CD4-positive, CD25-positive, alpha-beta regulatory T cell (primary cell): ENCODE data around the gene ADIPOR1. TPM values are rescaled to one million over a fixed set of nuclear protein-coding genes. Genes with fewer than 3 reads are reported as not detected.
"Not testable (repeated sequence)": the region's sequence is repeated elsewhere in the genome, so short reads cannot be mapped to it uniquely, and the experiment has no call there.

Experiments used
- ATAC-seq, 2 donors: fragments of 150-1000 bp; cut with Tn5 transposase; one replicate each; pipeline ENCODE4 v1.10.0; 2021; ENCODE audit warnings: low read depth in 2 of 2, moderate number of reproducible peaks in 2 of 2, moderate library complexity in 1 of 2
- DNase-seq, 3 donors: peaks; one replicate each; pipeline versions ENCODE4 v3.0.0 to v3.0.0-alpha.2; 2012 to 2022; ENCODE audit warnings: mixed read lengths in 1 of 3
- H3K27ac ChIP-seq: one replicate; pipeline ENCODE4 v1.7.0; 2013; ENCODE audit warnings: mild to moderate bottlenecking, low read length; ENCODE audit not compliant: insufficient read depth, poor library complexity, severe bottlenecking
- H3K27me3 ChIP-seq: one replicate; pipeline ENCODE4 v1.7.0; 2013; ENCODE audit warnings: low read length; ENCODE audit not compliant: control insufficient read depth, insufficient read depth
- H3K36me3 ChIP-seq: one replicate; pipeline ENCODE4 v1.7.0; 2013; ENCODE audit warnings: mild to moderate bottlenecking, low read length, moderate library complexity; ENCODE audit not compliant: control insufficient read depth, insufficient read depth
- H3K4me1 ChIP-seq: 2 replicates; pipeline ENCODE4 v1.7.0; 2013; ENCODE audit warnings: mild to moderate bottlenecking, low read length; ENCODE audit not compliant: insufficient read depth, control insufficient read depth, poor library complexity, severe bottlenecking
- H3K4me3 ChIP-seq: one replicate; pipeline ENCODE4 v1.7.0; 2013; ENCODE audit warnings: low read depth, mild to moderate bottlenecking, low read length, moderate library complexity
- H3K9me3 ChIP-seq, 2 experiments: 1 replicate in 1 of 2; 2 replicates in 1 of 2; pipeline ENCODE4 v1.7.0; 2013; ENCODE audit warnings: low read length in 2 of 2, mild to moderate bottlenecking in 1 of 2, moderate library complexity in 1 of 2; ENCODE audit not compliant: control insufficient read depth in 2 of 2
- H3K27ac Mint-ChIP-seq, 3 donors: one replicate each; pipeline ENCODE4 v1.8.0; 2020 to 2022; ENCODE audit warnings: mild to moderate bottlenecking in 3 of 3, mixed read lengths in 3 of 3, moderate library complexity in 2 of 3
- H3K27me3 Mint-ChIP-seq: one replicate; pipeline ENCODE4 v1.8.0; 2022; ENCODE audit warnings: mild to moderate bottlenecking, mixed read lengths
- H3K36me3 Mint-ChIP-seq: one replicate; pipeline ENCODE4 v1.8.0; 2020; ENCODE audit warnings: mixed read lengths
- H3K4me1 Mint-ChIP-seq, 4 donors: one replicate each; pipeline ENCODE4 v1.8.0; 2020 to 2022; ENCODE audit warnings: mixed read lengths in 4 of 4, mild to moderate bottlenecking in 1 of 4
- H3K4me3 Mint-ChIP-seq, 4 donors: one replicate each; pipeline ENCODE4 v1.8.0; 2020 to 2022; ENCODE audit warnings: mild to moderate bottlenecking in 4 of 4, mixed read lengths in 4 of 4, moderate library complexity in 3 of 4
- H3K9me3 Mint-ChIP-seq, 7 donors: one replicate each; pipeline ENCODE4 v1.8.0; 2020 to 2022; ENCODE audit warnings: mixed read lengths in 7 of 7, mild to moderate bottlenecking in 3 of 7, moderate library complexity in 2 of 7
- polyA plus RNA-seq, 4 donors: library from polyadenylated mRNA; unstranded; fragments of 300-500 nt; fragmentation: Illumina TruSeq; gene quantifications; one replicate each; pipeline ENCODE4 v1.2.3, GENCODE V29; 2021
- total RNA-seq: library from RNA; stranded (reverse); gene quantifications from one replicate; pipeline ENCODE4 v1.2.3, GENCODE V29; 2022

The ADIPOR1 gene
- total and polyA plus RNA-seq, 5 donors from 2014 or later: 70.0 to 117 (median 105) TPM

DNA sequence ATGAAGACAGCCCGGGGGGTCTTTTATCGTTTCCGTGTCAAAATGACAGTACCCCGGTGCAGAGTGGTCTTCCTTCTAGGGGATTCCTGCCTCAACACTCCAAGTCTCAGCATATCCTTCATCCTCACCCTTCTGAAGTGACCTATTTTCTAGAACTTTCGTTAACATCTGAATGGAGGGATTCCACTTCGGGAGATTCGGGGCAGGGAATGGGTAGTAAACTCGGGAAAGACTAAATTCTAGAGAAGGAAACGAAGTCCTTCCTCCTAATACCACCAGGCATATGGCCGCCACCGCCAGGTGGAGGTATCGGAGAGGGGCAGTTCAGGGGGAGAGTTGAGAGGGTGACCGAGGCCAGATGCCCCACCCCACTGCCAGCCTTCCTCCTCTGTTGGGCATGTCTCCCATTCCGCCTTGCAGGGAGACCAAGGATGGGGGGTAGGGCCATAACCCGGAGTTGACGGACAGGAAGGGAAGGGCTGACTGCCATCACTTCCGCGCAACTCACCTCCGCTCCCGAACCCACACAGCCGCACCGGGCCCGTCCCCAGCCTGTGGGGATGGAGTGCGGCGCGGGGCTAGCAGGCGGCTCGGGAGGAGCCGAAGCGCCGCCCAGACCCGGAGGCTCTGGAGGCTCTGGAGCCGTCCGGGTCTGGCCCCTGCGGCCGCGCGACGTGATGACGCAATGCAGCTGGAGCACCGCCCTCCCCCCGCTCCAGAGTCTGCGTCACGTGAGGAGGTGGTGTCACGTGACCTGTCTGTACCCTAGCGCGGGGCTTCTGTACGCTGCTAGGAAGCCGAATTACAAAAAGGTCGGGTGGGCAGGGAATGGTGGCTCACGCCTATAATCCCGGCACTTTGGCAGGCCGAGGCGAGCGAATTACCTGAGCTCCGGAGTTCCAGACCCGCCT is 31.3 kb downstream of the ADIPOR1 start, which contains the start of gene KLHL12:
Gene KLHL12, minus strand, starts transcription at position 654 of the 911 bp plus-strand sequence. CDS start 2,072 bp downstream, outside the sequence.
- Mint-ChIP-seq H3K27ac (peak within 1 kb of the TSS; percentile 93 to 98 (median 97)), H3K36me3 (peaks cover 4% of the 10 kb centered on the region)

DNA sequence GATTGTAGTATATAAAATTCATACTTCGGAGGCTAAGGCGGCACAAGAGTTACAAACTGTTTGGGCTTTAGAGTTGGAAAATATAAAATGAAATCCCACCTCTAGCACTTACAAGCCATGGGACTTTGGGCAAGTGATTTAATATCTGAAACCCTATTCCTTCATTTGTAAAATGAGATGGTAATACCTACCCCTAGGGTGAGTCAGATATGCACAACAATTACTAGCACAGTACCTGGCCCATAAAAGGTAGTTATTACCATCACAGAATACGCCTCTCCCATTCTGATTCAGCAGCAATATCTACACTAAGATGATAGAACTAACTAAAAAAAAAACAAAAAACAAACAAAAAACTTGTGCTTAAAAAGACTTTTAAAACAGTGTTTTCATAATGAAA is 34.6 kb downstream of the ADIPOR1 start:
- Histone ChIP-seq H3K4me3 (no peak overlapping the region), H3K27ac (no peak overlapping the region), H3K4me1 (peaks cover 24% of the 10 kb centered on the region), H3K36me3 (peaks cover 22% of the 10 kb centered on the region), H3K27me3 (no peaks in the 10 kb centered on the region), H3K9me3 (no peaks in the 10 kb centered on the region)
- no peak overlapping the region for H3K27ac Mint-ChIP-seq
- H3K4me1 Mint-ChIP-seq: peaks cover 9 to 46% (median 34%) of the 10 kb centered on the region in 4 donors
- H3K27me3 Mint-ChIP-seq: peaks cover 4% of the 10 kb centered on the region
- ATAC-seq (no peak), DNase-seq (no peak)
- no peak overlapping the region for H3K4me3 Mint-ChIP-seq
- H3K36me3 Mint-ChIP-seq: peaks cover 9% of the 10 kb centered on the region
- peaks cover 0 to 2% (median 0%) of the 10 kb centered on the region in 7 donors for H3K9me3 Mint-ChIP-seq

More for the DNA sequence above, 31.3 kb downstream of the ADIPOR1 start, which contains the start of gene KLHL12:
- ATAC-seq (peak; percentile 90 to 93), DNase-seq (peak; percentile 93 to 96 (median 94))
- H3K4me1 Mint-ChIP-seq: peaks cover 9 to 42% (median 32%) of the 10 kb centered on the region in 4 donors
- peak within 1 kb of the TSS; percentile 89 to 97 (median 96) for H3K4me3 Mint-ChIP-seq
- Histone ChIP-seq H3K4me3 (peak within 1 kb of the TSS; percentile 83), H3K4me1 (peaks cover 24% of the 10 kb centered on the region), H3K9me3 (no peaks in the 10 kb centered on the region), H3K36me3 (peaks cover 11% of the 10 kb centered on the region), H3K27ac (peak within 1 kb of the TSS; percentile 93), H3K27me3 (no peaks in the 10 kb centered on the region)
- H3K27me3 Mint-ChIP-seq: peaks cover 16% of the 10 kb centered on the region
- peaks cover 0 to 2% (median 0%) of the 10 kb centered on the region in 7 donors for H3K9me3 Mint-ChIP-seq

DNA sequence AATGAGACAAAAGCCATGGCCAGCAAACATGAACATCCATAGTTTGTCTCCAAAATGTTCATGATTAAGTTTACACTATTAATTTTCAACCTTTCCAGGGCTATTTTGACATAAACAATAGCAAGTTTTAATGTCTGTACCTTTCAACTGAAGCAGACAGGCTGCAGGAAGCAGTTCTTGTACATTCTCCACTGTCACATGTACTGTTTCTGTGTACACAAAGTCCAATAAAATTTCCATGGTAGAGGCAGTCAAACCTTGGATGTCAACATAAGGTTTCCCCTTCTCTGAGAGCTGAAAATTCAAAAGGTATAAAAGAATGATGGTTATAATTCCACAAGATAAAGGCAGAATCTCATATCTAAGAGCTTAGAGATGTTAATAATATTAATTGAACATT is 38.5 kb downstream of the ADIPOR1 start:
- peaks cover 14 to 31% (median 18%) of the 10 kb centered on the region in 4 donors for H3K4me1 Mint-ChIP-seq
- H3K27ac Mint-ChIP-seq: no peak overlapping the region
- no peak overlapping the region for H3K27ac ChIP-seq
- no peaks in the 10 kb centered on the region for H3K27me3 Mint-ChIP-seq
- H3K27me3 ChIP-seq: no peaks in the 10 kb centered on the region
- peaks cover 57% of the 10 kb centered on the region for H3K36me3 ChIP-seq
- peaks cover 18% of the 10 kb centered on the region for H3K36me3 Mint-ChIP-seq
- DNase-seq: no peak
- no peak for ATAC-seq
- H3K4me1 ChIP-seq: peaks cover 16% of the 10 kb centered on the region
- no peaks in the 10 kb centered on the region for H3K9me3 Mint-ChIP-seq
- H3K9me3 ChIP-seq: no peaks in the 10 kb centered on the region
- no peak overlapping the region for H3K4me3 ChIP-seq
- no peak overlapping the region for H3K4me3 Mint-ChIP-seq

DNA sequence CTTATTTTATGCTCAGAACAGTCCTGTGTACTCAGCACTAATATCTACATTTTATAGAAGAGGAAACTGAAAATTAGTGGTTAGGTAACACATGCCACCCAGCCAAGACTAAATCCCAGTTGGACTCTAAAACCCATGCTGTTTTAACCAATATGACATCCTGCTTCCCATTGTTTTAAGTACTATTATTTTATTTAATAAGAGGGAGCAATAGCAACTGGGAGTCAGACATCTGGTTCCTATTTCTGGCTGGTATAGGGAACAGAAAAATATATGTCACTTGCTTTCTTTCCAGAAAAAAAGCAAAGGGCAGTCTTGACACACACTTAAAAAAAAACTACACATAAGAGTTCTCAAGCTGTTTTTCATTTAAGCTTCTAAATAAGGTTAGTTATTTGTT is 43.0 kb downstream of the ADIPOR1 start:
- H3K27ac Mint-ChIP-seq: no peak overlapping the region
- no peaks in the 10 kb centered on the region for H3K9me3 ChIP-seq
- peaks cover 52% of the 10 kb centered on the region for H3K36me3 Mint-ChIP-seq
- H3K4me1 Mint-ChIP-seq: peaks cover 4 to 14% (median 7%) of the 10 kb centered on the region in 4 donors
- H3K4me3 ChIP-seq: no peak overlapping the region
- H3K36me3 ChIP-seq: peaks cover 85% of the 10 kb centered on the region
- no peaks in the 10 kb centered on the region for H3K9me3 Mint-ChIP-seq
- no peak overlapping the region for H3K27ac ChIP-seq
- H3K4me1 ChIP-seq: no peaks in the 10 kb centered on the region
- ATAC-seq (no peak), DNase-seq (no peak)
- no peaks in the 10 kb centered on the region for H3K27me3 ChIP-seq
- no peaks in the 10 kb centered on the region for H3K27me3 Mint-ChIP-seq
- no peak overlapping the region for H3K4me3 Mint-ChIP-seq

DNA sequence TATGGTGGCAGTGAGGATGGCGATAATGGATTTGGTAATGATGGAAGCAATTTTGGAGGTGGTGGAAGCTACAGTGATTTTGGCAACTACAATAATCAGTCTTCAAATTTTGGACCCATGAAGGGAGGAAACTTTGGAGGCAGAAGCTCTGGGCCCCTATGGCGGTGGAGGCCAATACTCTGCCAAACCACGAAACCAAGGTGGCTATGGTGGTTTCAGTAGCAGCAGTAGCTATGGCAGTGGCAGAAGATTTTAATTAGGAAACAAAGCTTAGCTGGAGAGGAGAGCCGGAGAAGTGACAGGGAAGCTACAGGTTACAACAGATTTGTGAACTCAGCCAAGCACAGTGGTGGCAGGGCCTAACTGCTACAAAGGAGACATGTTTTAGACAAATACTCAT is 45.6 kb downstream of the ADIPOR1 start:
- Mint-ChIP-seq H3K27ac (peak overlapping the region; percentile 2 to 76 (median 60)), H3K36me3 (peaks cover 46% of the 10 kb centered on the region), H3K4me1 (peaks cover 0 to 11% (median under 1%) of the 10 kb centered on the region in 4 donors)
- not testable (repeated sequence) for H3K4me3 Mint-ChIP-seq, ATAC-seq, H3K4me1 ChIP-seq, H3K27ac ChIP-seq, H3K9me3 Mint-ChIP-seq, H3K9me3 ChIP-seq, DNase-seq, H3K27me3 ChIP-seq, H3K27me3 Mint-ChIP-seq, H3K4me3 ChIP-seq
- H3K36me3 ChIP-seq: peaks cover 88% of the 10 kb centered on the region

DNA sequence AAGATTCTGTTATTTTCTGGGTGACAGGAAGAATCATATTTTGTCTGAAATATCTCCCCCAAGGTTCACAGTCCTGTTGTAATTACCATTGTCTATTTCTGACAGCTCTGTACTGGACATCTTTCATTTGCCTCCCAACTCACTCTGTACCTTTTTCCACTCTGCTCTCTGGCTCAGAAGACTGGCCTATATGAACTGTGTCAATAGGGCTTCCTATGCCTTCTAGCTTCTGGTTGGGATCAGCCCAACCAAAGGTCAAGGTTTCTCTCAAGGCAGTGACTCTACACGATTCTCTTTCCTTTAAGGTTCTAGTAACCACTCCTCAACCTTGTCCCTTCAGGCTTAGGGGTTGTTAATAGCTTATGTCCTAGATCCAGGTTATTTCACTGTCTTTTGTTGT is 48.6 kb downstream of the ADIPOR1 start:
- ATAC-seq (no peak), DNase-seq (no peak)
- no peak overlapping the region for H3K4me3 ChIP-seq
- peaks cover 0 to 9% (median 1%) of the 10 kb centered on the region in 4 donors for H3K4me1 Mint-ChIP-seq
- no peaks in the 10 kb centered on the region for H3K4me1 ChIP-seq
- peaks cover 74% of the 10 kb centered on the region for H3K36me3 ChIP-seq
- H3K27ac ChIP-seq: no peak overlapping the region
- no peak overlapping the region for H3K4me3 Mint-ChIP-seq
- no peaks in the 10 kb centered on the region for H3K27me3 Mint-ChIP-seq
- no peaks in the 10 kb centered on the region for H3K9me3 Mint-ChIP-seq
- H3K27ac Mint-ChIP-seq: no peak overlapping the region
- peaks cover 53% of the 10 kb centered on the region for H3K36me3 Mint-ChIP-seq
- H3K27me3 ChIP-seq: no peaks in the 10 kb centered on the region
- H3K9me3 ChIP-seq: no peaks in the 10 kb centered on the region

DNA sequence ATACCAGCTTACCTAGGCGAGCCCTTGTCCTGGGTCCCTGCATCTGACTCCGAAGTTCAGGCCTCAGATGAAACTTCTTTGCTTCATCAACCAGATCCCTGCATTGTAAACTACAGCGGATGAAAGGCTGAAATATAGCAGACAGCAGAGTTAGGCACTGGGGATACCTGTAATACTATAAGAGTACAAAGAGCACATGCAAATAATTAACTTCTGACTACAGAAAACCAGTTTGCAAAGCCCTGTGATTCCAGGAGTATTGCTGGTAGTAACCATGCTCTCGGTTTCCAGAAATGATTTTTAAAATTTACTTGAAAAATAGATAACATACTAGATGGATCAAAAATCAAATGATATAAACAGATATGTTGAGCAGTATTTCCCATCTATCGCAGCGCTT is 49.1 kb downstream of the ADIPOR1 start:
- H3K4me1 Mint-ChIP-seq: peaks cover 0 to 9% (median 1%) of the 10 kb centered on the region in 4 donors
- H3K4me1 ChIP-seq: no peaks in the 10 kb centered on the region
- no peak overlapping the region for H3K27ac ChIP-seq
- no peak overlapping the region for H3K27ac Mint-ChIP-seq
- ATAC-seq (no peak), DNase-seq (no peak)
- no peak overlapping the region for H3K4me3 Mint-ChIP-seq
- no peak overlapping the region for H3K4me3 ChIP-seq
- H3K9me3 ChIP-seq: no peaks in the 10 kb centered on the region
- H3K9me3 Mint-ChIP-seq: no peaks in the 10 kb centered on the region
- no peaks in the 10 kb centered on the region for H3K27me3 Mint-ChIP-seq
- peaks cover 74% of the 10 kb centered on the region for H3K36me3 ChIP-seq
- peaks cover 52% of the 10 kb centered on the region for H3K36me3 Mint-ChIP-seq
- H3K27me3 ChIP-seq: no peaks in the 10 kb centered on the region
